OCI-LY3 (cell line): ENCODE data around the gene CACTIN.

Experiments
- EZH2phosphoT487 ChIP-seq: fragments of 200-600 bp; shearing (Covaris generic); IDR thresholded peaks from 2 replicates; pipeline ENCODE4 v1.6.1; 2018; ENCODE audit warnings: antibody characterized with exemption, mixed run types, low read depth
- TF ChIP-seq, protein P1 (sequence below): fragments of 200-600, 300-600 bp; sonication (generic); IDR thresholded peaks from 2 replicates; pipeline ENCODE4 v1.5.1; 2014; ENCODE audit warnings: antibody characterized with exemption, low read length, low read depth

GRCh38 chr19:3636506-3636905, 9.9 kb upstream of the CACTIN start:
- TF ChIP-seq, protein P1, sequence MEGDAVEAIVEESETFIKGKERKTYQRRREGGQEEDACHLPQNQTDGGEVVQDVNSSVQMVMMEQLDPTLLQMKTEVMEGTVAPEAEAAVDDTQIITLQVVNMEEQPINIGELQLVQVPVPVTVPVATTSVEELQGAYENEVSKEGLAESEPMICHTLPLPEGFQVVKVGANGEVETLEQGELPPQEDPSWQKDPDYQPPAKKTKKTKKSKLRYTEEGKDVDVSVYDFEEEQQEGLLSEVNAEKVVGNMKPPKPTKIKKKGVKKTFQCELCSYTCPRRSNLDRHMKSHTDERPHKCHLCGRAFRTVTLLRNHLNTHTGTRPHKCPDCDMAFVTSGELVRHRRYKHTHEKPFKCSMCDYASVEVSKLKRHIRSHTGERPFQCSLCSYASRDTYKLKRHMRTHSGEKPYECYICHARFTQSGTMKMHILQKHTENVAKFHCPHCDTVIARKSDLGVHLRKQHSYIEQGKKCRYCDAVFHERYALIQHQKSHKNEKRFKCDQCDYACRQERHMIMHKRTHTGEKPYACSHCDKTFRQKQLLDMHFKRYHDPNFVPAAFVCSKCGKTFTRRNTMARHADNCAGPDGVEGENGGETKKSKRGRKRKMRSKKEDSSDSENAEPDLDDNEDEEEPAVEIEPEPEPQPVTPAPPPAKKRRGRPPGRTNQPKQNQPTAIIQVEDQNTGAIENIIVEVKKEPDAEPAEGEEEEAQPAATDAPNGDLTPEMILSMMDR: no peak
- no peak for TF ChIP-seq EZH2phosphoT487
